GM18502 (cell line): ENCODE results near the gene VPS16.
"Not testable (repeated sequence)": the region's sequence is repeated elsewhere in the genome, so short reads cannot be mapped to it uniquely, and the experiment has no call there.

Experiments
- ATAC-seq: cut with Tn5 transposase; IDR thresholded peaks from one replicate; pipeline ENCODE4 v1.9.1; 2021; ENCODE audit warnings: mild to moderate bottlenecking; ENCODE audit not compliant: unreplicated experiment, poor library complexity

Gene VPS16

DNA sequence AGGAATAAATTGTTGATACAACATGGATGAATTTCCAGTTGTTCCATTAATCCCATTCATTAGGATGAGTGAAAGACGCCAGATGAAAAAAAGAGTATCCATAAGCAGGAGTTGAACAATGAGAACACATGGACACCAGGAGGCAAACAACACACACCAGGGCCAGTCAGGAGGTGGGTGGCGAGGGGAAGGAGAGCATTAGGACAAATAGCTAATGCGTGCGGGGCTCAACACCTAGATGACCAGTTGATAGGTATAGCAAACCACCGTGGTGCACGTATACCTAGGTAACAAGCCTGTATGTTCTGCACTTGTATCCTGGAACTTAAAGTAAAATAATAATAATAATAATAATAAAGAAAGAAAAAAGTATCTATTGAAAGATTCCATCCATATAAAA, 11.2 kb upstream of the VPS16 start:
- no peak for ATAC-seq

DNA sequence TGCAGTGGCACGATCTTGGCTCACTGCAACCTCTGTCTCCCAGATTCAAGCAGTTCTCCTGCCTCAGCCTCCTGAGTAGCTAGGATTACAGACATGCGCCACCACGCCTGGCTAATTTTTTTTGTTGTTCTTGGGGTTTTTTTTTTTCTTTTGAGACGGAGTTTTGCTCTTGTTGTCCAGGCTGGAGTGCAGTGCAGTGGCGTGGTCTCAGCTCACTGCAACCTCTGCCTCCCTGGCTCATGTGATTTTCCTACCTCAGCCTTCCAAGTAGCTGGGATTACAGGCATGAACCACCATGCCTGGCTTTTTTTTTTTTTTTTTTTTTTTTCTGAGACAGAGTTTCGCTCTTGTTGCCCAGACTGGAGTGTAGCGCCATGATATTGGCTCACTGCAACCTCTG, 9.3 kb upstream of the VPS16 start:
- not testable (repeated sequence) for ATAC-seq

DNA sequence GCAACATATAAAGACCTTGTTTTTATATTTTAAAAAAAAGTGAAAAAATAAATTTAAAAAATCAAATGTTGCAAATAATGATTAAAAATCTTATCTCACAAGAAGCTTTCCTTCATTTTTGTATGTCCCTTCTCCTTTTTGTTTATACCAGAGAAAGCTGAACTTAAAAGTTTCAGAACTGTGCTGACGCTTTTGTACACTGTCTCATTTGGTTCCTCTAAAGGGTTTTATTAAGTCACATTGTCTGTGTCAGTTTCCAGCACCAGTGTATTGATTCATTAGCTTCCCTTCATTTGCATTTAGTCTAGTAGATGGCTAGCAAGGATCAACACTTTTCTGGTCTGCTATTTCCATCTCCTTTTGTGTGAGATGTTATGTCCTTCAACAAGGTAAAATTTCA, 6.8 kb upstream of the VPS16 start:
- ATAC-seq: no peak

DNA sequence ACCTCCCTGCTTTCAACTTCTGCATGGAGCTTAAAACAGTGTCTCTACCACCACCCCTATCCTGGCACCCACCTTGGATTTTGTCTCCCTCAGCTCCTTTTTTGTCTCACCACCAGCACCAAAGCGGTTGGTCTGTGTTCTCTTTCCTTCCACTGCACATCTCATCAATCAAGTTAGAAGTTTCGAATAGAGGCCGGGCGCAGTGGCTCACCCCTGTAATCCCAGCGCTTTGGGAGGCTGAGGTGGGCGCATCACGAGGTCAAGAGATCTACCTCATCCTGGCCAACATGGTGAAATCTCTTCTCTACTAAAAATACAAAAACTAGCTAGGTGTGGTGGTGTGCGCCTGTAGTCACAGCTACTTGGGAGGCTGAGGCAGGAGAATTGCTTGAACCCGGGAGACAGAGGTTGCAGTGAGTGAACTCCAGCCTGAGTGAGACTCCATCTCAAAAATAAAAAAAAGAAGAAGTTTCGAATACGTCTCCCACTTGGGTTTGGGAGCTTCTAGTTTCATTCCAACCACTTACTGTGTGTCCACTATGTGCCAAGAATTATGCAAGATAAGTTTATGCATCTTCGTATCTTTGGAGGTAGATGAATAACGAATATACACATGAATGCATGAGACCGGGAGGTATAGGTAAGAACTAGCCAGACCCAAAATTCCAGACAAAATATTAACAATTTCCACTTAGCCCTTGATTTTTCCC, 6.0 kb upstream of the VPS16 start:
- ATAC-seq: no peak

DNA sequence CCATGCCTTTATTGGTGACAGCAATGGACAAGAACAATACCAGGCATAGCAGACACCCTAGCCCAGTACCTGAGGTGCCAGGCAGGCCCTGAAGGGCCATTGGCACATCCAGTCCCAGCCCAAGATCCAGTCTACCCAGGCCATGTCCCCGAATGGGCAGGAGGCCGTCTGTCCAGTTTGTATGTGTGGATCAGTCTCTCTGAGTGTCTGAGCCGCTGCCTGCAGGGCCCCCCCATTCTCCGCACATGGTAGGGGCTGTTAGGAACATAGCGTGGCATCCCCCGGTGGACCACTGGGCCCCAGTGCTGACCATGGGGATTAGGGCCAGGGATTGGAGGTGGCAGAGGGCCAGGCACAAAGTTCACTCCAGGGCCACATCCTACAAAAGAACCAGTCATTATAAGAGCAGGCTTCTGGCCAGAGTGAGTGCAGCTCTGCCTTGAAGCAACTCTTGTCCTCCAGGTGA, 5.2 kb upstream of the VPS16 start:
- no peak for ATAC-seq

DNA sequence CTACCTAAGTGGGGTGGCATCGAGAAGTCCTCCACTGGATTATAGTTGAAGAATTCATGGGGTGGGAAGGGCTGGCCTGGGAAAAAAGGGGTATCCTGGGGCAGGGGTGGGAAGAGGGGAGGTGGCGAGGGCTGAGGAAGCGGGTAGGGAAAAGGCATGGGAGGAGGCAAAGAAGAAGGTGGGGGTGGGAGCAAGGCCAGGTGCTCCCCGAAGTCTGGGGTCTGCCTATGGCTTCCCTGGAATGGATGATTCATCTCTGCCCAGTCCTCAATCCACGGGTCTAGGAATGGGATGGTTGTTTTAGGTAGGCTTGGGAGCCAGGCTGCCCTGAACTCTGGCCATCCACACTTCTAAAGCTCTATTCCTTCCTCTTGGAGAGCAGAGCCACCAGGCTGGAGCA, 4.5 kb upstream of the VPS16 start:
- no peak for ATAC-seq

DNA sequence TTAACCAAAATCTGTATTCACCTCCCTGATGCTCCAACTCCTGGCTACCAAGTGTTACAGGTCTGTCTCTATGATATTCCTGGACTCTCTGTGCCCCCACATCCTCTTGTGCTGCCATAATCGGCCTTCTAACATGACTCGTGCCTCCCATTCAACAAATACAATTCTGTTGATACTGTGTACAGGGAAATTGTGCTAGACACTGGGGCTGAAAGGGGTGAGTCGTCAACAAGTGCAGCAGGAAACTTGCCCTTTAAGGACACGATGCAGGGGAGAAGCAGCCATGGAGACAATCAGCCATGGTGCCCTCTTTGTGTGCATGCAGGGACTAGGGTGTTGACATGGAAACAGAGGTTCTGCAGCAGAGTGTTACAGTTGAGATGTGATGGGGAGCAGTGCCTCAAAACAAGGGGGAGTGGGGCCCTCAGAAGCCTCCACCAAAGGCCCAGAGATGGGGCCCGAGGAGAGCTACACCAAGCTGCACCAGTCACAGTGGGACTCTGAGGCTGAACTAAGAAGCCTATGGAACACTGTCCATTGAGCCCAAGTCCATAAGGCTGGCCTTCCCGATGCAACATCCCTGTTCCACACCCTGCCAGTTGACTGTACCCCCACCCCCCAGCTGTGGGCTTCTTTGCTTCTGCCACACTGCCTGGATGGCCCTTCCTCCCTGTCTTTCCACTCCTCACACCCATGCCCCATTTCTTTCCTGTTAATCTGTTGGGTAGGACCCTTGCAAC, 3.2 kb upstream of the VPS16 start:
- ATAC-seq: no peak

DNA sequence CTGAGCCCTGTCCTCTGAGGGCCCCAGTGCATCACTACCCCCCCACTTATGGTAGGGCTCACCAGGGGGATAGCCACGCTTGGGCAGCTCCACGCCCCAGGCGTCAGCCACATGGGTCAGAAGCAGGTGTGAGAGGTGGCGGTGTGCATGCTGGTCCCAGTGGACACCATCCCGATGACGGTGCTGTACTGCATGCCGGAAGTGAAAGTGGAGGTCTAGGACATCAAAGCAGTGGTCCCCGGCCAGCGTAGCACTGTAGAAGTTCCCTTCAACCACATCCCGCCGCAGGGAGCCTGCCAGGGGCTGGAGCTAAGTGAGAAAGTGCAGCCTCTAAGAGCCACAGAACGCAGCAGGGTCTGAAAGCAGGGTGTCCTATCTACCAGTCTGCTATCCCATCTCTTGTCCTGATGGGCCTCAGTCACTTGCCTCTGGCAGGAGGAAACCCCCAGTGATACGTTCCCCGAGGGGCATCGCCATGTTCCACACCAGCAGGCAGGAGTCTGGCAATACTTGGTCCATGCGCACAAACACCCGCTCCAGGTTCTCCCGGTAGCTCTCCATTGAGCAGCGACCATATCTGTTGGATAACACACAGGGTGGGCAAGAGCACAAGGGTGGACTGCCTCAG, 2.3 kb upstream of the VPS16 start:
- ATAC-seq: no peak

DNA sequence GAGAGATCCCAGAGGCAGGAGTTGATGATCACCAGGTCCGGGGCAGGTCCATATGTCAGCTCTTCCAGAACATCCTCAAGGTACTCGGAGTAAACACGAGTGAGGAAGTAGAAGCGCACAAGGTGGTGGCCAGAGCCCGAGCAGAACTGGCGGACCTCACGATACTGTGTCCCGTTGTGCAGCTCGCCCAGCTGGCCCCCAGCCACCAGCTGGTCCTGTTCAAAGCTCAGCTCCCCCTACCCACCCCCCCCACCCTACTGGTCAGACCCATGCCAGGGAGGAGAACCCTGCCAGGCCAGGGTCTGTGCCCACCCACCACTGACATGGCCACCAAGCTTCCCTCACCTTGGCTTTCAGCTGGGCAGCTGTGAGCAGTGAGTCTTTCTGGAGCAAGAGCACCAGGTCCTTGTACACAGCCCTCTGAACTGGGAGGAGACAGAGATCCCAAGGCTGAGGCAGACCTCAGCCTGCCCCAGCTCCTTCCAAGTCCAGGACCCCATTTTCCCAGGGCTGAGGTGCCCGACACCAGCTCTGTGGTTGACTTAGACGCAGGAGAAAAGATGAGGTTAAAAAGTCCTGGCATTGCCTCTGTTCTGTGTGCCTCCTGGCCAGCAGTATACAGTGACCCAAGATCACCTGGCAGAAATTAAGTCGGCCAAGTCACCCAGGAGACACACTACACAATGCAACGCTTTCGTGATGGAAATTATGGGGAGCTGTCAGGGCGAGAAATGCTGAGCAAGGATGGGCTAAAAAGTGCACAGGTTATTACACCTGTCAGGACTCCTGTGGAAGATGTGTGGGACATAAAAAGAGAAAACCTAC, 1.5 kb upstream of the VPS16 start:
- ATAC-seq: no peak

DNA sequence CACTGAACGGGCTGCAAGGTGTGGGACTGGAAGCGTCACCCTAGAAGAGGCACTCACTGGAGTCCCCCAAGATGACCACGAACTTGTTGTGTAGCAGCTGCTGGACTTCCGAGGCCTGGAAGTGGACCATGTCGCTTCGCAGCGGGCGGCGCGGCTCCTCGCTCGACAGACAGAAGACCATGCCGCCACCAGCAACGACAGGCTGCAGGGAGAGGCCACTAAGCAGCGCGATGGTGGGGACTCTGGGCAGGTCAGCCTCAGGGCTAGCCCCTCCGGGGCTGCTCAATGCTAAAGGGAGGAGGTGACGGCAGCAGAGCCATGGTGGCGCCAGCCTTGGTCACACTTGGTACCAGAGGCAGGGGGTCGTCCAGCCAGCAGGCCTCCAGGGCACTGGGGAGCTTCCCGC, 810 bp upstream of the VPS16 start:
- ATAC-seq: no peak

DNA sequence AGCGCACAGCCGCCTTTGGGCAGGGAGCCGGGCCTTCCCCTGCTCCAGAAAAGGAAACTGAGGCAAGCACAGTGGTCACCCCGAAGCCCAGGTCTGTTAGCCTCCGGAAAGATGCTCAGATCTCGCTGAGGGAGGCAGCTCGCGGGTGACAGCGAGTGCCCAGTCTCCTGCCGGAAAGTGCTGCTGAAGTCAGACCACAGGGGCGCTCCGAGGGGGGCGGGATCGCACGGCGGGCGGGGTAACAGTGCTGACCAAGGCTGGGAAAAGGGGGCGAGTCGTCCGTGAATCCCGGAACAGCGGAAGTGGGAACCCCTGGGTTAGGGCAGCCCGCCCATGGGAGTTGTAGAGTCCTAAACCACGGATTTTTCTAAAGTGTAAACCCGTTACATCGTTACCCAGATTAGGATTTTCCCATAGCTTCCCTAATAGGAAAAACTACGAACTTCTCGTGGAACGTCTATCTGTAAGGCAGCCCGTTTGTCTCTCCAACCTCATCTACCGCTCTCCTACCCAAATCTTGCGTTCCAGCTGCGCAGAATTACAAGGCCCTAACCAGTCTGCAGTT, 504 bp downstream of the VPS16 start:
- peak; percentile 31 for ATAC-seq

DNA sequence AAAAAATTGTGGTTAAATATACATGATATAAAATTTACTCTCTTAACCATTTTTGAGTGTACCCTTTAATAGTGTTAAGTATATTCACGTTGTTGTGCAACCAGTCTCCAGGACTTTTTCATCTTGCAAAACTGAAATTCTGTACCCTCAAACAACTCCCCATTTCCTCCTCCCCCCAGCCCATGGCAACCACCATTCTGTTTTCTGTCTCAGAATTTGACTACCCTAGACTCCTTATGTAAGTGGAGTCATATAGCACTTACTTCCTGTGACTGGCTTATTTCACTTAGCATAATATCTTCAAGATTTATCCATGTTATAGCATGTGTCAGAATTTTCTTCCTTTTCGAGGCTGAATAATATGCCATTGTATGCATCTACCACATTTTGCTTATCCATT, 5.1 kb downstream of the VPS16 start:
- ATAC-seq: no peak

DNA sequence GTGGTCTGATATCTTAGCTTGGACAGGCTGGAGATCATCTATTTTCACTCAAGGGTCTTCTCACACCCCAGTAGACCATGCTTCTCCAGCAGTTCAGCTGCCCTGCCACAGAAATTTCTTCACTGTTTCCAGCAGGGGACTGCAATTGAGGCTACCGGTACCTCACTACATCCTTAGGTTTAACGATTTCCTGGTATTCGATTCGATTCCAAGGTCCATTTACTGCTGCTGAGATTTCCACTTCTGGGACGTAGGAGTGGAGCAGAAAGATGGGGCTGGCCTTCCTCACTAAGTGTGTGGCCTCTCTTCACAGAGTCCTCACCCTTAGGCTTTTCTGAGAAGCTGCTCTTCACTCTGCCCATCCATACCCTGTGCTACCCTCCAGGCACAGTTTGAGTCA, 6.2 kb downstream of the VPS16 start:
- ATAC-seq: no peak

DNA sequence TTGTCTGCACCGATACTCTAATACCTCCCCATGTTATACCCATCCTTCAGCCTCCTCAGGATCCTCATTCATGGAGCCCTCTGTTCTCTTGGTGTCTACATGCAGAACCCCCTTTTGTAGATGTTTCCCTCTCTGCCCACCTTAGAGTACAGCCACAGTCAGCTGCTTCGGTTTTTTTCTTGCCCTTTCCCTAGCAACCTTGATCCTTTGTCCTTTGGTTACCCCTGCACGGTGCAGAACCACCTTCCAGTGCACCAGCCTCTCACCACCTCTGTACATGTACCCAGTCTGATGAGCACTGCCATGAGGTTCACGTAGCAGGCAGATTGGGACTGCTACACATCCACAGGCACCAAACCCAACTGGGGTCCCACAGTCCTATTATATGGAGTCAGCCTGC, 7.3 kb downstream of the VPS16 start:
- ATAC-seq: no peak

DNA sequence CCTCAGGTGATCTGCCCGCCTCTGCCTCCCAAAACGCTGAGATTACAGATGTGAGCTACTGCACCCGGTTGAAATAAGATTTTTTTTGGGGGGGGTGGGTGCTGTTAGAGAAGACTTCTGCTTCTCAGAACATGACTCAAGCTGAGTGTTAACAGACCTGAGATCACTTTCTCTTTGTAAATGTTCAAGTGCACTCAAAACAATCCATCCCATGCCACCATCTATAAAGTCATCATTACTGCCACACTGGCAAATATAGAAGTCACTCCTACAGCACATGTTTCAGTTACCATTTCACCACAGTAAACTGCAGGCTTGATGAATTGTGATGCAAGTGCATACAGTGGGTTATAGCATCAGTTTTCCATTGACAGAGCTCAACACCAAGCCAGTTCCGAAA, 9.0 kb downstream of the VPS16 start:
- no peak for ATAC-seq

DNA sequence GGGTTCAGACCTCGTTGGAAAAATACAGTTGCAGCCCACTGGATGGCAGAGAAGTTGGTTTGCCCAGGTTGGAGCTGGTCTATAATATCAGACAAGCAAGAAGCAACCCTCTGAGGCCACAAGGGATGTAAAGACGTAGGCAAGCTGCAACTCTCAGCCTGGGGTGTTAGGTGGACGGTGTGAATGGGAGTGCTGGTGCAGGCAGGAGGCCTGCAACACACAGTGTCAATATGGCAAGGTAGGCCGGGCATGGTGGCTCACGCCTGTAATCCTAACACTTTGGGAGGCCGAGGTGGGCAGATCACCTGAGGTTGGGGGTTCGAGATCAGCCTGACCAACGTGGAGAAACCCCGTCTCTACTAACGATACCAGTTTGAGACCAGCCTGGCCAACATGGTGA, 10.5 kb downstream of the VPS16 start:
- no peak for ATAC-seq

DNA sequence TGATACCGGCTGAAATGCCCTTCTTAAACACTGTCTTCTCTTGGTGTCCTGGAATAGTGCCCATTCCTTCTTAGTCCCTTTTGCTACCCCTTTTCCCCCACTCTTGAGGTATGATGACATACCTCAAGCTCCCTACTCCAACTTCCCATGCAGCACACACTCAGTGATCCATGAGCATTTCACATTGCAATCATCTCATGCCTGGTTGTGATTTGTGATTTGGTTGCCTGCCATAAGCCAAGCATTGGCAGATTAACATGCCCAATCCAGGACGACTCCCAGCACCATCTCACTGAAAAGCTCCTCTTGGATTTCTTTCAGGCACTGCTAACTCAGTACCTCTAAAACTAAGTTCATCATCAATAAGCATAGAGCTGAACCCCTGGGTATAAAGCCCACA, 18.0 kb downstream of the VPS16 start:
- ATAC-seq: no peak

DNA sequence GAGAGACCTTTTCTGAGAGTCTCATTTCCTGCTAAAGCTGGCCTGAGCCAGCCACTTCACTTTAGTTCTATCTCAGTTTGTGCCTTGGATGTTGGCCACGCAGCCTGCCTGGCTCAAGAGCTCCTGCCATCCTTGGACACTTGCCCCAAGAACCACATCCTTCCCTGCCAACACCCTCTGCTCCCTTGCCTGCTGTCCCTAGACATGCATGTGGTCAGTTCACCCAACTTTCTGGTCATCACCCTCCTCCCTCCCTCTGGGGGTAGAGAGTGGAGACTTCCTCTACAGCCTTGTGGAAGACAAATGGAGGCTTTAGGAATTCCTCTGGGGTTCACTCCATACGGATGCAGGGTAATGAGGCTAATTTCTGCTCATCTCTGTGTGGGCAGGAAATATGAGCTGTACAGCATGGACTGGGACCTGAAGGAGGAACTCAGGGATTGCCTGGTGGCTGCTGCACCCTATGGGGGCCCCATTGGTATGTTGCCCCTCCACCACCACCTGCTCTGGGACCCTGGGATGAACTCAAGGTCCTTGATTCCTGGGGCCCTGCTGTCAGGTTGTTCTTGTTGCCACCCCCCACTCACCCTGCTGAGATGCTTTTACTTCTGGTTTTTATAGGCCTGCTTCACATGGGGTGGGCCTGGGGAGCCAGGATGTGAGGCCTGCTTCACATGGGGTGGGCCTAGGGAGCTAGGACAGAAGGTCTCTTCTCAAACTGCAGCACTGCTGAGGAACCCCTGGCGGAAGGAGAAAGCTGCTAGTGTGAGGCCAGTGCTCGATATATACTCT, 19.0 kb downstream of the VPS16 start:
- no peak for ATAC-seq

DNA sequence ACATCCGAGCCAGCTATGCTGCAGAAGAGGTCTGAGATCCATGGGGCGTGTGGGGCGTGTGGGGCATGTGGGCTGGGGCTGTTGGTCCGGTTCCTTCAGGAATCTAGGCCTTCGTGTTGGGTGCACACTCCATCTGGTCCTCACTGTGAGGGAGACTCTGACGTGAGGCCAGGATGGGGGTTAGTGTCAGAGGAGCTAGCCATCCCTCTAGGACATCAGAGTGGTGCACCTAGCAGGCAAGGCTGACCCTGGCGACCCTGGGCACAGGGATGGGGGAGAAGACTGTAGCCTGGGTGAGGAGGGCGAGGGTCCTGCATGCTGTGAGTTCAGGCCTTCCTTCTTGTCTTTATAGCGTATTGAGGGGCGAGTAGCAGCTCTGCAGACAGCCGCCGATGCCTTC, 24.1 kb downstream of the VPS16 start:
- no peak for ATAC-seq

DNA sequence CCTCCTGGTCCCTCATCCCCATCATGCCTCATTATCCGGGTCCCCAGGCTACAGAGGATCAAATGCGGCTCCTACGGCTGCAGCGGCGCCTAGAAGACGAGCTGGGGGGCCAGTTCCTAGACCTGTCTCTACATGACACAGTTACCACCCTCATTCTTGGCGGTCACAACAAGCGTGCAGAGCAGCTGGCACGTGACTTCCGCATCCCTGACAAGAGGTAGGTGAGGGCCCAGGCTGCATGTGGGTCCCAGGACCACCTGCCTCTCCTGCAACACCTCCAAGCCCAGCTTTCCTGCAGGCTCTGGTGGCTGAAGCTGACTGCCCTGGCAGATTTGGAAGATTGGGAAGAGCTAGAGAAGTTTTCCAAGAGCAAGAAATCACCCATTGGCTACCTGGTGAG, 24.6 kb downstream of the VPS16 start:
- ATAC-seq: no peak
